ENCODE data around the gene TM9SF4. TPM values are rescaled to one million over a fixed set of nuclear protein-coding genes. Genes with fewer than 3 reads are reported as not detected.
A peak's percentile ranks its signal among the peaks of the same experiment; 100 is the strongest.
"Not testable (repeated sequence)": the region's sequence is repeated elsewhere in the genome, so short reads cannot be mapped to it uniquely, and the experiment has no call there.

TM9SF4 gene
- total RNA-seq, 5 donors from 2014 or later (not counting 1 experiment from before 2014, with no cell fraction given) = 32.6 to 42.3 (median 38.0) TPM

- H3K27ac Mint-ChIP-seq; H3K4me3 Mint-ChIP-seq; ATAC-seq (replicated peaks in 1 of 4); H3K9me3 Mint-ChIP-seq; H3K27me3 ChIP-seq (replicated peaks in 1 of 2; ENCODE audit: control insufficient read depth in 2 of 2, extremely low read depth in 1 of 2, insufficient read depth in 2 of 2, low read length in 1 of 2); H3K4me1 ChIP-seq (ENCODE audit: control insufficient read depth in 1 of 2, extremely low read depth in 1 of 2, insufficient read depth in 2 of 2, low read length in 2 of 2); H3K27ac ChIP-seq (ENCODE audit: low read length); POLR2A ChIA-PET; CTCF ChIA-PET; H3K4me3 ChIP-seq (ENCODE audit: control insufficient read depth in 1 of 2, extremely low read depth in 1 of 2, low read length in 1 of 2); DNase-seq; H3K9me3 ChIP-seq; H3K27me3 Mint-ChIP-seq: not testable (repeated sequence)
- Mint-ChIP-seq H3K36me3 (peaks cover 31% of the 10 kb centered on the region), H3K4me1 (peaks cover 16 to 20% (median 17%) of the 10 kb centered on the region in 3 donors)
- peaks cover 12 to 60% of the 10 kb centered on the region in 2 donors for H3K36me3 ChIP-seq (ENCODE audit: control insufficient read depth in 2 of 2, extremely low read depth in 1 of 2, insufficient read depth in 1 of 2, low read length in 1 of 2)
- 100% methylated on average over 2 of the region's 11 CpGs for WGBS (ENCODE audit: insufficient coverage)
Measured at GRCh38 chr20:32196613-32197012, 87.1 kb downstream of the TM9SF4 start.

- POLR2A ChIA-PET; CTCF ChIA-PET; DNase-seq; H3K27me3 ChIP-seq (replicated peaks in 1 of 2; ENCODE audit: control insufficient read depth in 2 of 2, extremely low read depth in 1 of 2, insufficient read depth in 2 of 2, low read length in 1 of 2); H3K9me3 ChIP-seq; ATAC-seq (replicated peaks in 1 of 4); H3K27ac Mint-ChIP-seq; H3K4me3 ChIP-seq (ENCODE audit: control insufficient read depth in 1 of 2, extremely low read depth in 1 of 2, low read length in 1 of 2); H3K4me1 ChIP-seq (ENCODE audit: control insufficient read depth in 1 of 2, extremely low read depth in 1 of 2, insufficient read depth in 2 of 2, low read length in 2 of 2); H3K9me3 Mint-ChIP-seq; H3K27me3 Mint-ChIP-seq; H3K4me3 Mint-ChIP-seq; H3K27ac ChIP-seq (ENCODE audit: low read length): not testable (repeated sequence)
- Mint-ChIP-seq H3K36me3 (peaks cover 34% of the 10 kb centered on the region), H3K4me1 (peaks cover 20 to 21% (median 20%) of the 10 kb centered on the region in 3 donors)
- peaks cover 12 to 65% of the 10 kb centered on the region in 2 donors for H3K36me3 ChIP-seq (ENCODE audit: control insufficient read depth in 2 of 2, extremely low read depth in 1 of 2, insufficient read depth in 1 of 2, low read length in 1 of 2)
- 94% methylated on average over 16 of the region's 20 CpGs for WGBS (ENCODE audit: insufficient coverage)
Measured at GRCh38 chr20:32197136-32197535, 87.6 kb downstream of the TM9SF4 start.

- no peak overlapping the region for H3K4me3 ChIP-seq (ENCODE audit: control insufficient read depth in 1 of 2, extremely low read depth in 1 of 2, low read length in 1 of 2)
- Mint-ChIP-seq H3K4me1 (peaks cover 34 to 38% (median 36%) of the 10 kb centered on the region in 3 donors), H3K27ac (peak overlapping the region in 1 of 2 donors; percentile 55), H3K4me3 (no peak overlapping the region), H3K9me3 (no peaks in the 10 kb centered on the region), H3K36me3 (peaks cover 35% of the 10 kb centered on the region), H3K27me3 (no peaks in the 10 kb centered on the region)
- no peak overlapping the region for H3K27ac ChIP-seq (ENCODE audit: low read length)
- no peaks in the 10 kb centered on the region for H3K9me3 ChIP-seq
- peaks cover 12 to 68% of the 10 kb centered on the region in 2 donors for H3K36me3 ChIP-seq (ENCODE audit: control insufficient read depth in 2 of 2, extremely low read depth in 1 of 2, insufficient read depth in 1 of 2, low read length in 1 of 2)
- CTCF ChIA-PET = interaction anchor here (0.5 to 0.6 kb wide), 3 partner anchors 52 to 495 kb away, joined by 3 to 8 read pairs (median 7); no protein-coding TSS in a partner anchor
- no peaks in the 10 kb centered on the region for H3K27me3 ChIP-seq (replicated peaks in 1 of 2; ENCODE audit: control insufficient read depth in 2 of 2, extremely low read depth in 1 of 2, insufficient read depth in 2 of 2, low read length in 1 of 2)
- ATAC-seq (replicated peaks in 1 of 4) = no peak
- 83% methylated on average over 1 of the region's 4 CpGs for WGBS (ENCODE audit: insufficient coverage)
- DNase-seq = no peak
- POLR2A ChIA-PET = no interaction called here
- peaks cover 3 to 12% of the 10 kb centered on the region in 2 experiments for H3K4me1 ChIP-seq (ENCODE audit: control insufficient read depth in 1 of 2, extremely low read depth in 1 of 2, insufficient read depth in 2 of 2, low read length in 2 of 2)
Measured at GRCh38 chr20:32199006-32199405, 89.5 kb downstream of the TM9SF4 start.

DNA sequence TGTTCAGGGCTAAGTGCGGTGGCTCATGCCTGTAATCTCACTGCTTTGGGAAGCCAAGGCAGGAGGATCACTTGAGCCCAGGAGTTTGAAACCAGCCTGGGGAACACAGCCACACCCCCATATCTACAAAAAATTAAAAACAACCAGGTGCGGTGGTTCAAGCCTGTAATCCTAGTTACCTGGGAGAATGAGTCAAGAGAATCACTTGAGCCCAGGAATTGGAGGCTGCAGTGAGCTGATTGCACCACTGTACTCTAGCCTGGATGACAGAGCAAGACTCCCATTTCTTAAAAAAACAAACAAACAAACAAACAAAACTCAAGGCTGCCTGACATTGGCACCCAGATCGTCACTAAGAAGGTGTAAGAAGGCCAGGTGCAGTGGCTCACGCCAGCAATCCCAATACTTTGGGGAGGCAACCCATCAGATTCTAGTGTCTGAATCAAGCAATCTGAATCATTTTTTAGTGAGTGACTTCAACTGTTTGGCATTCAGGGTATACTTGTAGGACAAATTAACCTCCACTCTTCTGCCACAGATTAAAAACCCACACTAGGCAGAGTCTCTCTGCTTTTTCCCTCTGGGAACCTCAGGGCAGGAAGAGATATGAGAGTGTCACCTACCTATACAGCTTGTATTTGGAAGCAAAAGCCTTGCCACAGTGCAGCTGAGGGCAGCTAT lies 91.9 kb downstream of the TM9SF4 start:
- 100% methylated on average over 1 of the region's 4 CpGs for WGBS (ENCODE audit: insufficient coverage)
- Mint-ChIP-seq H3K36me3 (peaks cover 20% of the 10 kb centered on the region), H3K27ac (peak overlapping the region in 1 of 2 donors; percentile 2), H3K9me3 (no peaks in the 10 kb centered on the region), H3K4me3 (no peak overlapping the region), H3K27me3 (no peaks in the 10 kb centered on the region), H3K4me1 (peaks cover 51 to 62% (median 58%) of the 10 kb centered on the region in 3 donors)
- ATAC-seq (replicated peaks in 1 of 4) (no peak), DNase-seq (no peak)
- Histone ChIP-seq H3K36me3 (ENCODE audit: control insufficient read depth in 2 of 2, extremely low read depth in 1 of 2, insufficient read depth in 1 of 2, low read length in 1 of 2) (peaks cover 7 to 47% of the 10 kb centered on the region in 2 donors), H3K4me1 (ENCODE audit: control insufficient read depth in 1 of 2, extremely low read depth in 1 of 2, insufficient read depth in 2 of 2, low read length in 2 of 2) (peaks cover 13 to 32% of the 10 kb centered on the region in 2 experiments), H3K4me3 (ENCODE audit: control insufficient read depth in 1 of 2, extremely low read depth in 1 of 2, low read length in 1 of 2) (no peak overlapping the region), H3K27me3 (replicated peaks in 1 of 2; ENCODE audit: control insufficient read depth in 2 of 2, extremely low read depth in 1 of 2, insufficient read depth in 2 of 2, low read length in 1 of 2) (no peaks in the 10 kb centered on the region), H3K27ac (ENCODE audit: low read length) (no peak overlapping the region), H3K9me3 (no peaks in the 10 kb centered on the region)
- ChIA-PET POLR2A (interaction anchor here in 1 of 2 donors (0.7 kb wide), 1 partner anchor 81 kb away, joined by 3 read pairs; no protein-coding TSS in a partner anchor), CTCF (interaction anchor here in 1 of 2 donors (0.9 kb wide), 1 partner anchor 9 kb away, joined by 3 read pairs; no protein-coding TSS in a partner anchor)

DNA sequence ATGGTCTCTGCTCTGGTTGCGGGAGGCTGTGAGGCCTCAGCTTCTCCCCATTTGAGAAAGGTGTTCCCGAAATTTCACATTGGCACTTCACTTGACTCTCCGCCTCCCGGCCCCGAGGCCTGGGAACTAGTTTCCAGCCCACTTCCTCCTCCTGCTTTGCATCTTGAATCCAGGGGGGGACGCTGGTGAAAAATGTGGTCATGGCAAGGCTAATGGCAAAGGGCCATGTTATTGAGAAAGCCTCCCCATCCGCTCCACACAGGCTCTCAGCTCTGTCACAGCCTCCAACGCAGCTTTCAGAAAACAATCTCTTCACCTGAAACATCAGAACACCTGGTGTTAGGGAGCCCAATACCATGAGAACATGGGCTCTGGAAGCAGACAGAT lies 92.5 kb downstream of the TM9SF4 start:
- POLR2A ChIA-PET = no interaction called here
- peaks cover 17 to 37% of the 10 kb centered on the region in 2 experiments for H3K4me1 ChIP-seq (ENCODE audit: control insufficient read depth in 1 of 2, extremely low read depth in 1 of 2, insufficient read depth in 2 of 2, low read length in 2 of 2)
- CTCF ChIA-PET = no interaction called here
- H3K9me3 ChIP-seq = no peaks in the 10 kb centered on the region
- H3K4me3 ChIP-seq (ENCODE audit: control insufficient read depth in 1 of 2, extremely low read depth in 1 of 2, low read length in 1 of 2) = no peak overlapping the region
- H3K36me3 ChIP-seq (ENCODE audit: control insufficient read depth in 2 of 2, extremely low read depth in 1 of 2, insufficient read depth in 1 of 2, low read length in 1 of 2) = peaks cover 2 to 44% of the 10 kb centered on the region in 2 donors
- H3K27ac ChIP-seq (ENCODE audit: low read length) = no peak overlapping the region
- Mint-ChIP-seq H3K4me1 (peaks cover 56 to 67% (median 64%) of the 10 kb centered on the region in 3 donors), H3K36me3 (peaks cover 19% of the 10 kb centered on the region), H3K4me3 (no peak overlapping the region), H3K9me3 (no peaks in the 10 kb centered on the region), H3K27me3 (no peaks in the 10 kb centered on the region), H3K27ac (no peak overlapping the region)
- ATAC-seq (replicated peaks in 1 of 4) = no peak
- WGBS (ENCODE audit: insufficient coverage) = 95% methylated on average over 4 of the region's 8 CpGs
- DNase-seq = no peak
- H3K27me3 ChIP-seq (replicated peaks in 1 of 2; ENCODE audit: control insufficient read depth in 2 of 2, extremely low read depth in 1 of 2, insufficient read depth in 2 of 2, low read length in 1 of 2) = no peaks in the 10 kb centered on the region

DNA sequence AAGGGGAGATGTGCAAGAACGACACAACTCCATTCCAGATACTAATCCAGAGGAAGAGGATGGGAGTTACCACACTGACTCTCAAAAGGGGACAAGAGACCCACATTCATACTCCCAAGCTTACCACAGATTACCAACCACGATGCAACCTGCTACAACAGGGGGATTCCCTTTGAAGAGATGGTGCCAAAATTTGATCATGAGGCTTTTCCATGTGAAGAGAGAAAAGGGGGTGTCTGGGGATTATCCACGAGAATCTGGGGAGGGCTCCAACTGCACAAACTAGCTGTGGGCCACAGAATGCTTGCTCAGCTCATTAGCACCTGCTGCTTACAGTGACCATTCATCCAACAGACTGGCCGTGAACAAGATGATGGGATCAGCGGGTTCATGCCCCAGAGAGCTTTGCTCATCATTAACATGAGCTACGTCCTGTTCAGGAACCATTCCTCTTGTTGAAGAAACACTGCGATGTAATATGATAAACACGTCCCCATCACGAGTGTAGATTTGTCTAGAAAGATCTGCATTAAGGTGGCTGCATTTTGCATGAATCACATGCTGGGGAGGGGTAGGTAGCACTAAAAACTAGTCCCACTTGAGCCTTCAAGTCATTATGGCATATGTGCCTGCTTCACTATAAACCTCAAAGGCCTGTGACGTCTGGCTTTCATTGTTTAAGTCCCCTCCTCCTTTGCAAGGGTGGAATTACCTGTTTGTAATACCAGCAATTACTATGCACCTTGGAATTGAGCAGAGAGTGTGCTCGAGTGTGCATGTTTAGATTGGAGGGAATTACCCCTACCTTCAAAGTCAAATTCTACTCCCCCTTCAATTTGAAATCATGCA lies 94.1 kb downstream of the TM9SF4 start:
- no peaks in the 10 kb centered on the region for H3K27me3 ChIP-seq (replicated peaks in 1 of 2; ENCODE audit: control insufficient read depth in 2 of 2, extremely low read depth in 1 of 2, insufficient read depth in 2 of 2, low read length in 1 of 2)
- Mint-ChIP-seq H3K9me3 (no peaks in the 10 kb centered on the region), H3K27ac (peak overlapping the region; percentile 36 to 50), H3K4me3 (no peak overlapping the region), H3K4me1 (peaks cover 65 to 70% (median 70%) of the 10 kb centered on the region in 3 donors), H3K27me3 (no peaks in the 10 kb centered on the region), H3K36me3 (peaks cover 8% of the 10 kb centered on the region)
- ATAC-seq (replicated peaks in 1 of 4) (no peak), DNase-seq (no peak)
- H3K4me3 ChIP-seq (ENCODE audit: control insufficient read depth in 1 of 2, extremely low read depth in 1 of 2, low read length in 1 of 2) = no peak overlapping the region
- 91% methylated on average over 6 of the region's 11 CpGs for WGBS (ENCODE audit: insufficient coverage)
- CTCF ChIA-PET = no interaction called here
- POLR2A ChIA-PET = no interaction called here
- H3K9me3 ChIP-seq = no peaks in the 10 kb centered on the region
- no peak overlapping the region for H3K27ac ChIP-seq (ENCODE audit: low read length)
- peaks cover 0 to 28% of the 10 kb centered on the region in 2 donors for H3K36me3 ChIP-seq (ENCODE audit: control insufficient read depth in 2 of 2, extremely low read depth in 1 of 2, insufficient read depth in 1 of 2, low read length in 1 of 2)
- H3K4me1 ChIP-seq (ENCODE audit: control insufficient read depth in 1 of 2, extremely low read depth in 1 of 2, insufficient read depth in 2 of 2, low read length in 2 of 2) = peaks cover 22 to 48% of the 10 kb centered on the region in 2 experiments
